HL-60 (cell line): ENCODE data around the gene AFAP1L1.

ENCODE experiments used
- DNase-seq, 2 experiments: peaks; one replicate each; pipeline ENCODE4 v3.0.0-alpha.2; 2010 to 2020; ENCODE audit warnings: low read depth in 1 of 2, low spot score in 1 of 2
- H3K27ac ChIP-seq: fragments of 250-450 bp; sonication (Bioruptor Pico); replicated peaks from 2 replicates; pipeline ENCODE4 v1.5.1; 2020; ENCODE audit warnings: mild to moderate bottlenecking, moderate library complexity
- H3K27me3 ChIP-seq: fragments of 250-450 bp; sonication (Bioruptor Pico); 2 replicates; pipeline ENCODE4 v1.5.1; 2021; ENCODE audit warnings: mild to moderate bottlenecking, moderate library complexity; ENCODE audit not compliant: insufficient read depth, poor library complexity, severe bottlenecking
- H3K4me3 ChIP-seq: replicated peaks from 2 replicates; pipeline ENCODE4 v1.5.1; 2011; ENCODE audit warnings: mild to moderate bottlenecking, control low read depth, low read length; ENCODE audit not compliant: insufficient read depth
- CTCF ChIP-seq: IDR thresholded peaks from one replicate; pipeline ENCODE4 v1.5.1; 2011; ENCODE audit warnings: low read length, control low read depth, inconsistent platforms; ENCODE audit not compliant: insufficient read depth
- GABPA ChIP-seq: IDR thresholded peaks from 2 replicates; pipeline ENCODE4 v1.6.1; 2012; ENCODE audit warnings: low read depth
- POLR2AphosphoS5 ChIP-seq: IDR thresholded peaks from 2 replicates; pipeline ENCODE4 v1.6.1; 2012; ENCODE audit warnings: low read depth
- REST ChIP-seq: IDR thresholded peaks from 2 replicates; pipeline ENCODE4 v1.6.1; 2012; ENCODE audit warnings: low read depth; ENCODE audit not compliant: insufficient replicate concordance
- SPI1 ChIP-seq: IDR thresholded peaks from 2 replicates; pipeline ENCODE4 v1.6.1; 2012; ENCODE audit warnings: low read depth, mild to moderate bottlenecking, borderline replicate concordance

AFAP1L1 gene

GRCh38 chr5:149367972-149368645 is 96.5 kb downstream of the AFAP1L1 start:
- no peak overlapping the region; the same call in 1 of the 2 replicates for H3K27ac ChIP-seq
- no peak for DNase-seq
- no peak for TF ChIP-seq CTCF
- TF ChIP-seq SPI1: no peak
- TF ChIP-seq POLR2AphosphoS5: no peak
- no peak for TF ChIP-seq GABPA
- no peak for TF ChIP-seq REST
- no peaks in the 10 kb centered on the region for H3K27me3 ChIP-seq
- no peak overlapping the region for H3K4me3 ChIP-seq

- Histone ChIP-seq H3K27ac (no peak overlapping the region), H3K27me3 (no peaks in the 10 kb centered on the region), H3K4me3 (no peak overlapping the region)
- no peak for DNase-seq
- TF ChIP-seq GABPA (no peak), SPI1 (no peak), CTCF (no peak)
Observed at GRCh38 chr5:149370878-149371277, 99.2 kb downstream of the AFAP1L1 start.

- no peak overlapping the region for H3K27ac ChIP-seq
- no peaks in the 10 kb centered on the region for H3K27me3 ChIP-seq
- TF ChIP-seq SPI1 (no peak), CTCF (peak; percentile 78)
- peak in 1 of 2 experiments; percentile 63 for DNase-seq
- H3K4me3 ChIP-seq: no peak overlapping the region
Observed at GRCh38 chr5:149371296-149371962, 99.8 kb downstream of the AFAP1L1 start.

GRCh38 chr5:149372076-149372795 is 100.6 kb downstream of the AFAP1L1 start:
- TF ChIP-seq SPI1: peak; percentile 32; the same call in 1 of the 2 replicates
- no peak for TF ChIP-seq REST
- TF ChIP-seq CTCF: no peak
- no peak for TF ChIP-seq POLR2AphosphoS5
- no peak for DNase-seq
- no peaks in the 10 kb centered on the region for H3K27me3 ChIP-seq
- no peak overlapping the region for H3K27ac ChIP-seq
- no peak overlapping the region for H3K4me3 ChIP-seq
